HCT116 (cell line): ENCODE measurements around the gene HAND1. TPM values are rescaled to one million over a fixed set of nuclear protein-coding genes. Genes with fewer than 3 reads are reported as not detected.

ENCODE experiments used
- ATAC-seq: fragments of 200-7000 bp; cut with Tn5 transposase; 2 replicates; pipeline ENCODE4 v1.9.1; 2020; ENCODE audit warnings: mild to moderate bottlenecking, moderate library complexity
- BruUV-seq: library from RNA; stranded (reverse); fragments of 400-500 nt; replicated peaks from 2 replicates; lab custom pipeline; 2021; lab: Mats Ljungman, UMichigan
- CTCF ChIA-PET: fragments of 300-600 bp; sonication (Branson Sonifier 250); formaldehyde crosslinking; loops from one replicate; lab custom pipeline; 2021; ENCODE audit warnings: antibody characterized with exemption; lab: Charles Lee
- POLR2A ChIA-PET: fragments of 300-600, 350-600 bp; sonication (Branson Sonifier 250); formaldehyde crosslinking; loops from one replicate; lab custom pipeline; 2021; ENCODE audit warnings: antibody characterized with exemption; lab: Charles Lee
- RAD21 ChIA-PET, 2 experiments: fragments of 300-600 bp; sonication (Branson Sonifier 250); formaldehyde crosslinking; loops; one replicate each; lab custom pipeline; 2023; ENCODE audit warnings: low total read pairs in 2 of 2; ENCODE audit not compliant: uncharacterized antibody in 2 of 2, unreplicated experiment in 2 of 2, low non-redundant PET in 1 of 2; lab: Charles Lee
- DNase-seq: peaks from one replicate; pipeline ENCODE4 v3.0.0-alpha.2; 2010; ENCODE audit warnings: low read depth, low spot score
- H2AFZ ChIP-seq: fragments of 200-600 bp; shearing (Covaris generic), sonication (generic); 2 replicates; pipeline ENCODE4 v1.6.1; 2017; ENCODE audit warnings: low read depth, mixed run types, mixed read lengths, antibody characterized with exemption, low read length; ENCODE audit not compliant: poor library complexity, severe bottlenecking
- H3K27ac ChIP-seq: 2 replicates; pipeline ENCODE4 v1.5.1; 2012; ENCODE audit warnings: low read depth, low read length
- H3K27me3 ChIP-seq: fragments of 200-600 bp; sonication (generic); 2 replicates; pipeline ENCODE4 v1.6.1; 2016; ENCODE audit warnings: mixed run types, low read length, mixed read lengths; ENCODE audit not compliant: insufficient read depth
- H3K36me3 ChIP-seq, 2 experiments: fragments of 200-500 bp in 1 of 2; fragments of 200-600 bp in 1 of 2; sonication (Bioruptor generic) in 1 of 2; sonication (generic) in 1 of 2; 2 replicates each; pipeline versions ENCODE4 v1.5.1 to v1.6.1; 2014 to 2016; ENCODE audit warnings: low read length in 2 of 2, inconsistent platforms in 1 of 2, mixed read lengths in 1 of 2, mixed run types in 1 of 2; ENCODE audit not compliant: insufficient read depth in 2 of 2, control insufficient read depth in 1 of 2
- H3K4me1 ChIP-seq, 2 experiments: fragments of 200-600 bp in 1 of 2; sonication (generic) in 1 of 2; 2 replicates each; pipeline versions ENCODE4 v1.5.1 to v1.6.1; 2012 to 2017; ENCODE audit warnings: low read length in 2 of 2, inconsistent platforms in 1 of 2, mild to moderate bottlenecking in 1 of 2, mixed read lengths in 1 of 2, mixed run types in 1 of 2, moderate library complexity in 1 of 2; ENCODE audit not compliant: insufficient read depth in 2 of 2, control insufficient read depth in 1 of 2
- H3K4me2 ChIP-seq: fragments of 200-600 bp; sonication (generic); 2 replicates; pipeline ENCODE4 v1.6.1; 2017; ENCODE audit warnings: mixed run types, low read length, mixed read lengths
- H3K4me3 ChIP-seq, 2 experiments: fragments of 200-600 bp in 1 of 2; sonication (generic) in 1 of 2; replicated peaks in 1 of 2; 2 replicates each; pipeline ENCODE4 v1.5.1; 2011 to 2016; ENCODE audit warnings: low read length in 2 of 2, control low read depth in 1 of 2, low read depth in 1 of 2, mild to moderate bottlenecking in 1 of 2, mixed read lengths in 1 of 2, mixed run types in 1 of 2
- H3K79me2 ChIP-seq: fragments of 200-600 bp; sonication (generic); 2 replicates; pipeline ENCODE4 v1.6.1; 2017; ENCODE audit warnings: mild to moderate bottlenecking, mixed run types, low read length, moderate library complexity, mixed read lengths; ENCODE audit not compliant: insufficient read depth
- H3K9ac ChIP-seq: fragments of 200-600 bp; sonication (generic); 2 replicates; pipeline ENCODE4 v1.6.1; 2016; ENCODE audit warnings: low read length, mixed read lengths
- H3K9me2 ChIP-seq: fragments of 200-600 bp; sonication (generic), shearing (Covaris generic); 2 replicates; pipeline ENCODE4 v1.6.1; 2017; ENCODE audit warnings: mixed run types, mild to moderate bottlenecking, moderate library complexity; ENCODE audit not compliant: insufficient read depth
- H3K9me3 ChIP-seq, 2 experiments: fragments of 200-500 bp in 1 of 2; fragments of 200-600 bp in 1 of 2; sonication (Bioruptor generic) in 1 of 2; sonication (generic) in 1 of 2; 2 replicates each; pipeline ENCODE4 v1.6.1; 2014 to 2017; ENCODE audit warnings: low read length in 2 of 2, mixed read lengths in 2 of 2, inconsistent platforms in 1 of 2, low read depth in 1 of 2, mild to moderate bottlenecking in 1 of 2, mixed run types in 1 of 2, moderate library complexity in 1 of 2; ENCODE audit not compliant: control insufficient read depth in 1 of 2, insufficient read depth in 1 of 2
- H4K20me1 ChIP-seq: fragments of 200-600 bp; sonication (generic), shearing (Covaris generic); 2 replicates; pipeline ENCODE4 v1.6.1; 2017; ENCODE audit warnings: mixed run types, mild to moderate bottlenecking, moderate library complexity; ENCODE audit not compliant: insufficient read depth
- ATF3 ChIP-seq: IDR thresholded peaks from 2 replicates; pipeline ENCODE4 v1.6.1; 2012
- CBX3 ChIP-seq: IDR thresholded peaks from 2 replicates; pipeline ENCODE4 v1.6.1; 2012; ENCODE audit warnings: low read depth
- CEBPB ChIP-seq: IDR thresholded peaks from 2 replicates; pipeline ENCODE4 v1.6.1; 2012; ENCODE audit warnings: low read depth
- EGR1 ChIP-seq: IDR thresholded peaks from 2 replicates; pipeline ENCODE4 v1.6.1; 2012; ENCODE audit warnings: low read depth
- EZH2 ChIP-seq: fragments of 200-600 bp; sonication (generic); IDR thresholded peaks from 2 replicates; pipeline ENCODE4 v1.6.1; 2017; ENCODE audit warnings: antibody characterized with exemption, mixed run types
- FOSL1 ChIP-seq: IDR thresholded peaks from 2 replicates; pipeline ENCODE4 v1.6.1; 2012; ENCODE audit warnings: low read depth
- JUND ChIP-seq: IDR thresholded peaks from 2 replicates; pipeline ENCODE4 v1.6.1; 2012
- POLR2A ChIP-seq: IDR thresholded peaks from 2 replicates; pipeline ENCODE4 v1.7.0; 2011; ENCODE audit warnings: borderline replicate concordance; ENCODE audit not compliant: insufficient read depth, insufficient read length; ENCODE audit errors: extremely low read depth
- POLR2AphosphoS5 ChIP-seq: IDR thresholded peaks from 2 replicates; pipeline ENCODE4 v1.6.1; 2011; ENCODE audit warnings: mild to moderate bottlenecking, low read depth, low read length, moderate library complexity
- REST ChIP-seq: IDR thresholded peaks from 2 replicates; pipeline ENCODE4 v1.6.1; 2012; ENCODE audit warnings: low read depth
- SIN3A ChIP-seq: IDR thresholded peaks from 2 replicates; pipeline ENCODE4 v1.6.1; 2012; ENCODE audit warnings: low read depth
- SP1 ChIP-seq: IDR thresholded peaks from 2 replicates; pipeline ENCODE4 v1.6.1; 2012; ENCODE audit warnings: low read depth
- SRF ChIP-seq: IDR thresholded peaks from 2 replicates; pipeline ENCODE4 v1.6.1; 2012; ENCODE audit warnings: low read depth
- TCF7L2 ChIP-seq: IDR thresholded peaks from 2 replicates; pipeline ENCODE4 v1.7.0; 2011; ENCODE audit warnings: borderline replicate concordance, inconsistent platforms; ENCODE audit not compliant: insufficient read depth, insufficient read length; ENCODE audit errors: extremely low read depth
- YY1 ChIP-seq: IDR thresholded peaks from 2 replicates; pipeline ENCODE4 v1.6.1; 2011; ENCODE audit warnings: low read length, low read depth, moderate library complexity, mild to moderate bottlenecking; ENCODE audit not compliant: insufficient replicate concordance; ENCODE audit errors: extremely low read depth
- ZNF274 ChIP-seq: fragments of 200-500 bp; sonication (Bioruptor generic); IDR thresholded peaks from 2 replicates; pipeline ENCODE4 v1.6.1; 2014; ENCODE audit warnings: mild to moderate bottlenecking, low read depth, low read length, inconsistent platforms
- intact Hi-C: fragments of 100-400 bp; cut with micrococcal nuclease; formaldehyde crosslinking; loops from 2 replicates; pipeline ENCODE4 v1.10.0; 2022
- total RNA-seq: library from RNA; stranded (reverse); gene quantifications from one replicate; pipeline ENCODE4 v1.2.1, GENCODE V29; 2021; ENCODE audit not compliant: unreplicated experiment

HAND1 gene
- total RNA-seq, 1 experiment from 2014 or later = not detected

- intact Hi-C loops = no loop called here
- CTCF ChIA-PET = no interaction called here
Observed at GRCh38 chr5:154444556-154445421, 33.2 kb downstream of the HAND1 start.

GRCh38 chr5:154442801-154443200 lies 35.2 kb downstream of the HAND1 start:
- CTCF ChIA-PET = no interaction called here
- Histone ChIP-seq H3K36me3 (peaks cover 0 to 2% of the 10 kb centered on the region in 2 experiments; a peak in 1 of 4 replicates), H3K4me1 (peaks cover 3 to 19% of the 10 kb centered on the region in 2 experiments; a peak in 3 of 4 replicates), H3K9ac (no peak overlapping the region), H3K9me3 (no peaks in the 10 kb centered on the region), H3K79me2 (peaks cover 17% of the 10 kb centered on the region), H4K20me1 (no peaks in the 10 kb centered on the region), H2AFZ (no peak overlapping the region), H3K27me3 (no peaks in the 10 kb centered on the region), H3K4me3 (no peak overlapping the region), H3K27ac (no peak overlapping the region), H3K4me2 (no peak overlapping the region), H3K9me2 (no peaks in the 10 kb centered on the region)
- ATAC-seq (no peak), DNase-seq (no peak)
- intact Hi-C loops = no loop called here
- RAD21 ChIA-PET = no interaction called here
- POLR2A ChIA-PET = no interaction called here
- BruUV-seq = no TSS peak
- TF ChIP-seq YY1 = no peak
- TF ChIP-seq POLR2AphosphoS5 = no peak
- TF ChIP-seq EGR1 = no peak
- TF ChIP-seq SIN3A = no peak
- no peak for TF ChIP-seq JUND
- no peak for TF ChIP-seq CEBPB
- no peak for TF ChIP-seq FOSL1
- TF ChIP-seq ATF3 = no peak
- TF ChIP-seq SRF = no peak
- TF ChIP-seq CBX3 = no peak
- no peak for TF ChIP-seq SP1
- no peak for TF ChIP-seq REST
- no peak for TF ChIP-seq POLR2A
- TF ChIP-seq TCF7L2 = no peak

More at GRCh38 chr5:154444556-154445421, 33.2 kb downstream of the HAND1 start:
- H3K9me2 ChIP-seq = no peaks in the 10 kb centered on the region
- peaks cover 0 to 1% of the 10 kb centered on the region in 2 experiments; a peak in 1 of 4 replicates for H3K36me3 ChIP-seq
- peak overlapping the region; percentile 98 for H2AFZ ChIP-seq
- H3K9ac ChIP-seq = peak overlapping the region; percentile 81
- DNase-seq = no peak
- H3K79me2 ChIP-seq = peaks cover 21% of the 10 kb centered on the region
- peak overlapping the region; percentile 97 for H3K4me2 ChIP-seq
- H3K27me3 ChIP-seq = no peaks in the 10 kb centered on the region
- TF ChIP-seq FOSL1 (no peak), EGR1 (no peak), ZNF274 (no peak), ATF3 (no peak), EZH2 (no peak), CBX3 (no peak), YY1 (no peak)
- peak overlapping the region; percentile 39 for H3K27ac ChIP-seq
- RAD21 ChIA-PET = no interaction called here
- peak overlapping the region; percentile 55 to 97 for H3K4me3 ChIP-seq
- no peaks in the 10 kb centered on the region for H4K20me1 ChIP-seq
- H3K4me1 ChIP-seq = peaks cover 3 to 19% of the 10 kb centered on the region in 2 experiments; a peak in 3 of 4 replicates
- POLR2A ChIA-PET = no interaction called here
- no TSS peak for BruUV-seq
- no peak for ATAC-seq
- H3K9me3 ChIP-seq = no peaks in the 10 kb centered on the region
